ENCODE data around the gene SEMA6C. TPM values are rescaled to one million over a fixed set of nuclear protein-coding genes. Genes with fewer than 3 reads are reported as not detected.
A peak's percentile ranks its signal among the peaks of the same experiment; 100 is the strongest.

Gene SEMA6C
- total RNA-seq, 1 donor from 2014 or later: 4.8 TPM

GRCh38 chr1:151130987-151131586 is 15.3 kb downstream of the SEMA6C start:
- peak; percentile 90 for DNase-seq (ENCODE audit: low spot score)

GRCh38 chr1:151128800-151129199 is 17.6 kb downstream of the SEMA6C start:
- peak; percentile 6 for DNase-seq (ENCODE audit: low spot score)

GRCh38 chr1:151124763-151125403 is 21.5 kb downstream of the SEMA6C start:
- DNase-seq (ENCODE audit: low spot score): peak; percentile 9

- no peak for DNase-seq (ENCODE audit: low spot score)
Measured at GRCh38 chr1:151113877-151114276, 32.6 kb downstream of the SEMA6C start.

- peak; percentile 30 for DNase-seq (ENCODE audit: low spot score)
Measured at GRCh38 chr1:151108331-151108730, 38.1 kb downstream of the SEMA6C start.

GRCh38 chr1:151106894-151107293 is 39.5 kb downstream of the SEMA6C start:
- DNase-seq (ENCODE audit: low spot score): no peak

- no peak for DNase-seq (ENCODE audit: low spot score)
Measured at GRCh38 chr1:151104630-151105029, 41.8 kb downstream of the SEMA6C start.

- DNase-seq (ENCODE audit: low spot score): peak; percentile 9
Measured at GRCh38 chr1:151098126-151098525, 48.3 kb downstream of the SEMA6C start.

- peak; percentile 41 for DNase-seq (ENCODE audit: low spot score)
Measured at GRCh38 chr1:151097426-151097825, 49.0 kb downstream of the SEMA6C start.

GRCh38 chr1:151085953-151086559 is 60.4 kb downstream of the SEMA6C start:
- peak; percentile 51 for DNase-seq (ENCODE audit: low spot score)

Other genes starting within 250 kb of the SEMA6C start
- gene SETDB1, start 220.3 kb downstream of the SEMA6C start, total RNA-seq: 32.3 TPM
- 159 TPM for gene CERS2, start 171.8 kb downstream of the SEMA6C start, total RNA-seq
- gene ANXA9, start 164.3 kb downstream of the SEMA6C start, total RNA-seq: 0.48 TPM
- 18.6 TPM for gene MINDY1, start 139.7 kb downstream of the SEMA6C start, total RNA-seq
- 14.4 TPM for gene PRUNE1, start 138.2 kb downstream of the SEMA6C start, total RNA-seq
- gene BNIPL, start 110.0 kb downstream of the SEMA6C start, total RNA-seq: not detected
- 5.4 TPM for gene C1orf56, start 98.9 kb downstream of the SEMA6C start, total RNA-seq
- gene CDC42SE1, start 87.0 kb downstream of the SEMA6C start, total RNA-seq: 97.4 TPM
- gene MLLT11, start 86.2 kb downstream of the SEMA6C start, total RNA-seq: 0.64 TPM
- 15.7 TPM for gene GABPB2, start 75.9 kb downstream of the SEMA6C start, total RNA-seq
- 8.0 TPM for gene TNFAIP8L2, start 10.0 kb upstream of the SEMA6C start, total RNA-seq
- gene LYSMD1, start 19.3 kb upstream of the SEMA6C start, total RNA-seq: 5.3 TPM
- 32.7 TPM for gene SCNM1, start 19.5 kb upstream of the SEMA6C start, total RNA-seq
- not detected for gene TMOD4, start 29.4 kb upstream of the SEMA6C start, total RNA-seq
- gene VPS72, start 43.6 kb upstream of the SEMA6C start, total RNA-seq: 34.6 TPM
- 52.2 TPM for gene PIP5K1A, start 51.9 kb upstream of the SEMA6C start, total RNA-seq
- 142 TPM for gene PSMD4, start 108.1 kb upstream of the SEMA6C start, total RNA-seq
- 16.2 TPM for gene ZNF687, start 135.7 kb upstream of the SEMA6C start, total RNA-seq
- 84.4 TPM for gene PI4KB, start 180.8 kb upstream of the SEMA6C start, total RNA-seq
- gene RFX5, start 200.6 kb upstream of the SEMA6C start, total RNA-seq: 29.2 TPM
- 63.0 TPM for gene SELENBP1, start 226.1 kb upstream of the SEMA6C start, total RNA-seq